Lung (tissue), 12 donors: ENCODE results near the gene ITGA8. TPM values are rescaled to one million over a fixed set of nuclear protein-coding genes. Genes with fewer than 3 reads are reported as not detected.
A peak's percentile ranks its signal among the peaks of the same experiment; 100 is the strongest.

Experiments
- ATAC-seq: fragments of 200-7000 bp; cut with Tn5 transposase; one replicate; pipeline ENCODE4 v1.9.1; 2020; ENCODE audit warnings: moderate number of reproducible peaks; ENCODE audit not compliant: insufficient read depth, low FRiP score
- DNase-seq, 3 donors: peaks; one replicate each; pipeline ENCODE4 v3.0.0-alpha.2; 2013 to 2017
- H3K27ac ChIP-seq, 2 donors: one replicate each; pipeline ENCODE4 v1.5.1; 2013; ENCODE audit warnings: mild to moderate bottlenecking in 2 of 2, moderate library complexity in 2 of 2, control low read depth in 1 of 2, inconsistent platforms in 1 of 2, low read depth in 1 of 2, low read length in 1 of 2
- H3K27me3 ChIP-seq, 3 donors: one replicate each; pipeline ENCODE4 v1.5.1; 2013; ENCODE audit warnings: low read length in 2 of 3; ENCODE audit not compliant: control insufficient read depth in 3 of 3, insufficient read depth in 3 of 3
- H3K36me3 ChIP-seq, 4 donors: one replicate each; pipeline ENCODE4 v1.5.1; 2013; ENCODE audit warnings: low read length in 4 of 4, mild to moderate bottlenecking in 1 of 4, moderate library complexity in 1 of 4; ENCODE audit not compliant: control insufficient read depth in 4 of 4, insufficient read depth in 4 of 4
- H3K4me1 ChIP-seq, 5 donors: one replicate each; pipeline ENCODE4 v1.5.1; 2013; ENCODE audit warnings: low read length in 5 of 5, mild to moderate bottlenecking in 2 of 5, moderate library complexity in 1 of 5; ENCODE audit not compliant: control insufficient read depth in 5 of 5, insufficient read depth in 5 of 5
- H3K4me3 ChIP-seq: one replicate; pipeline ENCODE4 v1.5.1; 2013; ENCODE audit warnings: mild to moderate bottlenecking, control low read depth, moderate library complexity
- H3K9ac ChIP-seq, 2 donors: one replicate each; pipeline ENCODE4 v1.5.1; 2013; ENCODE audit warnings: low read length in 2 of 2, control low read depth in 1 of 2; ENCODE audit not compliant: insufficient read depth in 1 of 2
- H3K9me3 ChIP-seq, 4 donors: one replicate each; pipeline ENCODE4 v1.5.1; 2013; ENCODE audit warnings: low read length in 3 of 4, mild to moderate bottlenecking in 1 of 4, moderate library complexity in 1 of 4; ENCODE audit not compliant: control insufficient read depth in 4 of 4, insufficient read depth in 3 of 4
- WGBS, 2 donors: extraction: QIAGEN DNeasy Blood & Tissue Kit; methylation state at CpG; one replicate each; pipeline ENCODE4 v1.1.7; 2013; 5-methylcytosine and 5-hydroxymethylcytosine counted together
- polyA plus RNA-seq, 2 donors: library from polyadenylated mRNA; stranded (reverse); fragments of 200-250 nt; gene quantifications; one replicate each; pipeline ENCODE4 v1.2.1, GENCODE V29; 2013
- total RNA-seq, 2 donors: library from RNA; depleted of rRNA in 1 of 2; stranded (reverse); fragments of >200 nt in 1 of 2; gene quantifications; one replicate each; pipeline ENCODE4 v1.2.1, GENCODE V29; 2014 to 2021
- TF ChIP-seq, protein P1 (sequence below): IDR thresholded peaks from 2 replicates; pipeline ENCODE4 v1.5.1; 2012; ENCODE audit warnings: mild to moderate bottlenecking; ENCODE audit errors: control extremely low read depth, extremely low read depth
- donor health status: control.
- donor health status: control.
- donor health status: Bipolar disorder and iron deficiency.
- donor health status: healthy.
- donor health status: DM: yes; HTN: yes; CAD: no.

ITGA8 gene
- total and polyA plus RNA-seq, 4 donors: 3.9 to 124 (median 13.6) TPM

DNA sequence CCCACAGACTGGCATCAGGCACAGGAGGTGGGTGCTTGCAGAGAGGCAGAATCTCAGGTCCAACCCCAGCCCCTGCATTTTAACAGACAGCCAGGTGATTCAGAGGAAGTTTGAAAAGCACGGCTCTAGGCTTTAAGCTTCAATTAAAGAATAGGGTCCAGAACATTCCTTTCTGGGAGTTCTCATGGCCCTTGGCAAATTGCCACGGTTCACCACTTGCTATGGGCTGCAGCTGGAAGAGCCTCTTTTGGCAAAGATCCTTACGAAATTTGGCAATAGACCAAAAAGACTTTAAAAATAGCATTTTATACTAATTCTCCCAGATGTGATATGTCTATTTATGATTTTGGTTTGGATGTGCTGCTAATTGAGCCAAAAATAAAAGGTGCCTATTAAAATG is 148.1 kb downstream of the ITGA8 start:
- H3K27ac ChIP-seq: no peak overlapping the region
- DNase-seq: peak; percentile 89 to 95 (median 94)
- WGBS, 2 donors: 31 to 61% methylated on average over 3 of the region's 3 CpGs
- no peaks in the 10 kb centered on the region for H3K27me3 ChIP-seq
- H3K4me1 ChIP-seq: peaks cover 0 to 26% (median 2%) of the 10 kb centered on the region in 5 donors
- H3K36me3 ChIP-seq: peaks cover 0 to 21% (median 3%) of the 10 kb centered on the region in 4 donors
- TF ChIP-seq, protein P1, sequence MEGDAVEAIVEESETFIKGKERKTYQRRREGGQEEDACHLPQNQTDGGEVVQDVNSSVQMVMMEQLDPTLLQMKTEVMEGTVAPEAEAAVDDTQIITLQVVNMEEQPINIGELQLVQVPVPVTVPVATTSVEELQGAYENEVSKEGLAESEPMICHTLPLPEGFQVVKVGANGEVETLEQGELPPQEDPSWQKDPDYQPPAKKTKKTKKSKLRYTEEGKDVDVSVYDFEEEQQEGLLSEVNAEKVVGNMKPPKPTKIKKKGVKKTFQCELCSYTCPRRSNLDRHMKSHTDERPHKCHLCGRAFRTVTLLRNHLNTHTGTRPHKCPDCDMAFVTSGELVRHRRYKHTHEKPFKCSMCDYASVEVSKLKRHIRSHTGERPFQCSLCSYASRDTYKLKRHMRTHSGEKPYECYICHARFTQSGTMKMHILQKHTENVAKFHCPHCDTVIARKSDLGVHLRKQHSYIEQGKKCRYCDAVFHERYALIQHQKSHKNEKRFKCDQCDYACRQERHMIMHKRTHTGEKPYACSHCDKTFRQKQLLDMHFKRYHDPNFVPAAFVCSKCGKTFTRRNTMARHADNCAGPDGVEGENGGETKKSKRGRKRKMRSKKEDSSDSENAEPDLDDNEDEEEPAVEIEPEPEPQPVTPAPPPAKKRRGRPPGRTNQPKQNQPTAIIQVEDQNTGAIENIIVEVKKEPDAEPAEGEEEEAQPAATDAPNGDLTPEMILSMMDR: no peak
- ATAC-seq: peak; percentile 19
- no peak overlapping the region for H3K4me3 ChIP-seq
- no peak overlapping the region for H3K9ac ChIP-seq
- no peaks in the 10 kb centered on the region for H3K9me3 ChIP-seq

DNA sequence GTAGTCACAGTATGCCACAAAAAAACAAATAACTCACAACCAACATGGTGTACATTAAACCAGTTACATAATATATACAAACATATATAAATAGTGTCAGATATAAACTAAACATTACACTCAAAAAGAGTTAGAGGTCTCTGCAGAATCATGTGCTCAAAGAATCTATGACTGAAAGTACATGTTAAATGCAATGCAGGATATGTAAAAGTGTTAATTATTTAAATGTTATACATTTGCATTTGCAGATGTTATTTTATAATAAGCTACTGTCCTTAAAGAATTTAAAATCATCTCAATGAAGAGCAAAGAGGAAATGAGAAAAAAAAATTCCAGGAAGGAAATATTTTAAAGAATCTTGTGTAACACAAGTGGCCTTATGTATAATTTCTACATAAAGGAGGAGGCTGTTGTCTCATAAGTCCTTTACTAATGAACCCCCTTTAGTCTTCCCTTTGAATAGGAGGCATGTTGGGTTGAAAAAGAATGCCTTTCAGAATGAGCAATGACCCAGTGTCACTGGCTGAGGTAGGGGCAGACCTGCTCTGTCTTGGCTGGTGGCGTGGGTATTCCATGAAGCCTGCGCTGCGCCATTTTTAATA is 148.9 kb downstream of the ITGA8 start:
- no peaks in the 10 kb centered on the region for H3K27me3 ChIP-seq
- peaks cover 0 to 24% (median 3%) of the 10 kb centered on the region in 4 donors for H3K36me3 ChIP-seq
- WGBS, 2 donors: 97 to 100% methylated on average over 3 of the region's 3 CpGs
- TF ChIP-seq, protein P1: no peak
- DNase-seq (peak in 1 of 3 donors; percentile 24), ATAC-seq (no peak)
- no peak overlapping the region for H3K4me3 ChIP-seq
- H3K9ac ChIP-seq: no peak overlapping the region
- H3K9me3 ChIP-seq: no peaks in the 10 kb centered on the region
- peaks cover 0 to 26% (median 2%) of the 10 kb centered on the region in 5 donors for H3K4me1 ChIP-seq
- no peak overlapping the region for H3K27ac ChIP-seq

DNA sequence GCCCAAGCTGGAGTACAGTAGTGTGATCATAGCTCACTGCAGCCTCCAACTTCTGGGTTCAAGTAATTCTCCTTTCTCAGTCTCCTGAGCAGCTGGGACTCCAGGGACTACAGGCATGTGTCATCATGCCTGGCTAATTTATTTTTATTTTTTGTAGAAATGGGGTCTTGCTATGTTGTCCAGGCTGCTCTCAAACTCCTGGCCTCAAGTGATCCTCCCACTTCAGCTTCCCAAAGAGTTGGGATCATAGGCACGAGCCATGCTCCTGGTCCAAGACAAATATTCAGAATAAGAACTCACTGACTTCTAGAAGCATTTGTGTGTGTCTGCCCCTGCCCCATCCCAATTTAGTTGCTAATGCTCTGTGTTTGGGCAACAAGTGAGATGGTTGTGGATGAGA is 151.8 kb downstream of the ITGA8 start:
- TF ChIP-seq, protein P1: no peak
- WGBS, 2 donors: 85 to 86% methylated on average over 1 of the region's 1 CpG
- no peak for DNase-seq
- Histone ChIP-seq H3K9ac (no peak overlapping the region), H3K27me3 (no peaks in the 10 kb centered on the region), H3K4me1 (peaks cover 0 to 20% (median 2%) of the 10 kb centered on the region in 5 donors), H3K9me3 (no peaks in the 10 kb centered on the region), H3K27ac (no peak overlapping the region), H3K4me3 (no peak overlapping the region), H3K36me3 (peaks cover 0 to 16% (median 0%) of the 10 kb centered on the region in 4 donors)
- no peak for ATAC-seq

DNA sequence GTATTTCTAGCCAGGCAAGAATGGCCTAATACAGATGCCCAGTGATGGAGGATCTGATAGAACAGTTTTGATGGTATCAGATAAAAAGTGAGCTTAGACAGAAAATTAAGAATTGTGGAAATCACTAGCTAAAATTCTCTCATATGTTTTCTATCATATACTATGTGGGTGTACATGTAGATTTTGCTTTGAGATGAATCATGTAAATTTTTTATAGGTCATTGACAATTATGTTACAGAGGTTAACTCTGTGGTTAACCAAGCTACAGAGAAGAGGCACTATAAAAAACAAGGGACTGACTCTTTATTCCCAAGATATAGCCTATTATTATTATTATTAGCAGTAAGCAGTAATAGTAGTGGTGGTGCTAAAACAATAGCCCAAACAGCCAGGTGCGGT is 156.5 kb downstream of the ITGA8 start:
- ATAC-seq: no peak
- TF ChIP-seq, protein P1: no peak
- H3K4me1 ChIP-seq: no peaks in the 10 kb centered on the region
- DNase-seq: no peak
- H3K9ac ChIP-seq: no peak overlapping the region
- H3K27ac ChIP-seq: no peak overlapping the region
- no peaks in the 10 kb centered on the region for H3K9me3 ChIP-seq
- H3K36me3 ChIP-seq: peaks cover 0 to 27% (median 2%) of the 10 kb centered on the region in 4 donors
- 95 to 97% methylated on average over 1 of the region's 1 CpG for WGBS, 2 donors
- no peak overlapping the region for H3K4me3 ChIP-seq
- no peaks in the 10 kb centered on the region for H3K27me3 ChIP-seq
